Activated CD4-positive, alpha-beta T cell treated with anti-CD3 and anti-CD28 coated beads for 36 hours (primary cell): ENCODE measurements around the gene UBE3D. TPM values are rescaled to one million over a fixed set of nuclear protein-coding genes. Genes with fewer than 3 reads are reported as not detected.

Experiments
- ATAC-seq: fragments of 200-7000 bp; cut with Tn5 transposase; one replicate; pipeline ENCODE4 v1.10.0; 2021; ENCODE audit warnings: mild to moderate bottlenecking, moderate library complexity
- CTCF ChIA-PET: fragments of 350-600 bp; sonication (Branson Sonifier 250); formaldehyde crosslinking; loops from one replicate; lab custom pipeline; 2021; ENCODE audit warnings: antibody characterized with exemption; lab: Charles Lee
- POLR2A ChIA-PET: fragments of 350-600 bp; sonication (Branson Sonifier 250); formaldehyde crosslinking; loops from one replicate; lab custom pipeline; 2021; ENCODE audit warnings: antibody characterized with exemption, inconsistent platforms; lab: Charles Lee
- DNase-seq: peaks from one replicate; pipeline ENCODE4 v3.0.0-alpha.2; 2020
- H3K27ac Mint-ChIP-seq: one replicate; pipeline ENCODE4 v1.8.0; 2021; ENCODE audit warnings: mixed read lengths
- H3K27me3 Mint-ChIP-seq: one replicate; pipeline ENCODE4 v1.8.0; 2021; ENCODE audit warnings: mixed read lengths
- H3K36me3 Mint-ChIP-seq: one replicate; pipeline ENCODE4 v1.8.0; 2021; ENCODE audit warnings: low read depth, mixed read lengths
- H3K4me1 Mint-ChIP-seq: one replicate; pipeline ENCODE4 v1.8.0; 2021; ENCODE audit warnings: mixed read lengths
- H3K4me3 Mint-ChIP-seq: one replicate; pipeline ENCODE4 v1.8.0; 2021; ENCODE audit warnings: mild to moderate bottlenecking, moderate library complexity, mixed read lengths
- H3K9me3 Mint-ChIP-seq: one replicate; pipeline ENCODE4 v1.8.0; 2021; ENCODE audit warnings: low read depth, mixed read lengths
- intact Hi-C, 2 experiments: fragments of 100-400 bp; cut with DNase I in 1 of 2; cut with micrococcal nuclease in 1 of 2; formaldehyde crosslinking; loops; one replicate each; pipeline versions ENCODE4 v1.14.2 to v1.15.1; 2022 to 2024; cut with DNase I, micrococcal nuclease
- total RNA-seq, 2 experiments: library from RNA; stranded (reverse); gene quantifications; one replicate each; pipeline ENCODE4 v1.2.3, GENCODE V29; 2021

Gene UBE3D
- total RNA-seq, 2 experiments from 2014 or later: 6.5 to 7.1 TPM

DNA sequence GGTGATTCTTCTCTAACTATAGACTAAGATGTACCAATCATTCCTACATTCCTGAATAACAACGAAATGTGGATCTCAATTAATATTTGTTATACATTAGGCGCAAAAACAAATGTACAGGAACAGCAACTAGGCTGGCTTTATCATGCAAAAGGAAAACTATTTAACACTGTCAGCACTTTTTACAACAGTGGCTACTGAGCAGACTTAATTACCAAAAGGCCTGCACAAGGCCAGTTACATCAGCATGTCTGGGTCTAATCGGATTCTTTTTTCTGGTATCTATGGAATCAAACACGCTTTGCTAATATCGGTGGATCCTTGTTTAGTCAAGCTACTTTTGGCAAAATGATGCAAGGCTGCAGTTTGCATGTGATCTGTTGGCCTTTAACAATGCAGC is 176.5 kb downstream of the UBE3D start:
- no peaks in the 10 kb centered on the region for H3K27me3 Mint-ChIP-seq
- H3K4me1 Mint-ChIP-seq: no peaks in the 10 kb centered on the region
- peaks cover 6% of the 10 kb centered on the region for H3K36me3 Mint-ChIP-seq
- intact Hi-C loops: no loop called here
- H3K9me3 Mint-ChIP-seq: no peaks in the 10 kb centered on the region
- no peak overlapping the region for H3K27ac Mint-ChIP-seq
- CTCF ChIA-PET: no interaction called here
- ATAC-seq (no peak), DNase-seq (no peak)
- no peak overlapping the region for H3K4me3 Mint-ChIP-seq
- POLR2A ChIA-PET: no interaction called here

DNA sequence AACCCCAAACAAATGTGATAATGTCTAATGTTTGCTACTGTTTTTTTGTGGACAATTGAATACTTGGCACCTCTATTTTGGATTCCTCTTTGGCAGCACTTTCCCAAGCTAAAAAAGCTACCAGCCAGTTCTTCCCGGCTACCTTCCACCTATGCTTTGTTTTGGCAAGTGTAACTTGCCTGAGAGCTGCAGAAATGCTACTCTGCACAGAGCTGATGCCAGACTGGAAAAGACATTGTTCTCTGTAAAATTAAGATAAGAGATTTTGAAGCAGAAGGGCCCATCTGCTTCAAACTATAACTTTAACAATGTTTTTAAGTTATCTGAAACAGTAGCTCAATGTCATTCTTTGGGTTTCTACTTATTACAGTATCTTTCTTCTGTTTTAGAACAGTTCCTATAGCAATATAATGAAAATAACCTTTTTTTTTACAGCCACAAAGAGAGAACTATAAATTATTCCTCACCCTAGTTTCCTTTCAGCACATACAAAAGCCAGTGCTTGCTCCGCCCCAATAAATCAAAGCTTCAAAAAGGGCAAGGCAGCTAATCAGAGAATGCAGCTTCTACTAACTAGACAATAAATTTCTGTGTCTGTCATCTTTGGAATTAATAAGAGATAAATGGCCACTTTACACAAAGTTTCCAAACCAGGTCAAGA is 183.1 kb downstream of the UBE3D start:
- Mint-ChIP-seq H3K4me3 (no peak overlapping the region), H3K27me3 (no peaks in the 10 kb centered on the region), H3K36me3 (no peaks in the 10 kb centered on the region), H3K9me3 (no peaks in the 10 kb centered on the region), H3K27ac (no peak overlapping the region), H3K4me1 (no peaks in the 10 kb centered on the region)
- intact Hi-C loops: no loop called here
- ChIA-PET CTCF (no interaction called here), POLR2A (no interaction called here)
- no peak for DNase-seq
- ATAC-seq: no peak

DNA sequence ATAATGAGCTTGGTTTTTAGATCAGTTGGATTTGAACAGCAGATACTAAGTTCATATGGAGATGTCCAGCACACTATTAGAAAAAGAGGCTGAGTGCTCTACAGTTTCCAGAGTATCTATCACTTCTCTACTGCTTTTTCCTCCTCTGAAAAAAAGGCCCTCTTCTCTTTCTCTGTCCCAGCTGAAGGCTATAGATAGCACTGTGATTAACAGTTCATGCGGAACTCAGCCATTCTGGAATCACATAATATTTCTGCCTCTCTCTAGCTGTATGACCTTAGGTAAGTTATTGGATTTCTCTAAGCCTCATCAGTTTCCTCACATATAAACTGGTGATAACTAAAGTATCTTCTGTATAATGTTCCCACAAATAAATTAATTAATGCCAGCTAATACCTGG is 184.1 kb downstream of the UBE3D start:
- CTCF ChIA-PET: no interaction called here
- H3K4me3 Mint-ChIP-seq: no peak overlapping the region
- H3K27ac Mint-ChIP-seq: no peak overlapping the region
- no peaks in the 10 kb centered on the region for H3K9me3 Mint-ChIP-seq
- POLR2A ChIA-PET: no interaction called here
- ATAC-seq (no peak), DNase-seq (no peak)
- no peaks in the 10 kb centered on the region for H3K36me3 Mint-ChIP-seq
- no peaks in the 10 kb centered on the region for H3K27me3 Mint-ChIP-seq
- H3K4me1 Mint-ChIP-seq: no peaks in the 10 kb centered on the region
- intact Hi-C loops: no loop called here

DNA sequence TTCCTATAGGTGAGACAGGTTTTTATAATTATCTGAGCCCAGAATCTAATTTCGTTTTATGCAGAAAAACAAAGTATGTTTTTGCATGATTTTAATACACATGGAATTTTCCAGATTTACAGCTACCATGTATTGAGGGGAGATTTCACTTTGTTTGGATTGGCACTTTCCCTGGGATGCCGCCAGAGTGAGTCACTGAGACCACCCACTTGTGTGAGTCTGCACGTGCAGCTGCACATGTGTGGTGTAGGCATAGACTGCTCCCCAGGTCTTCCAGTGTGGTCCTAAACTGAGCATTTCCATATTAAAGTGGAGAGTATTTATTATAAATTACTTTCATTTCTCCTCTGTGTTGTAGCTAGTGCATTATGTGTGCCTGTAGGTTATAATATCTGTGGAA is 186.8 kb downstream of the UBE3D start:
- ATAC-seq (no peak), DNase-seq (no peak)
- intact Hi-C loops: no loop called here
- Mint-ChIP-seq H3K4me1 (no peaks in the 10 kb centered on the region), H3K4me3 (no peak overlapping the region), H3K9me3 (no peaks in the 10 kb centered on the region), H3K36me3 (no peaks in the 10 kb centered on the region), H3K27me3 (no peaks in the 10 kb centered on the region), H3K27ac (no peak overlapping the region)
- POLR2A ChIA-PET: no interaction called here
- CTCF ChIA-PET: no interaction called here

DNA sequence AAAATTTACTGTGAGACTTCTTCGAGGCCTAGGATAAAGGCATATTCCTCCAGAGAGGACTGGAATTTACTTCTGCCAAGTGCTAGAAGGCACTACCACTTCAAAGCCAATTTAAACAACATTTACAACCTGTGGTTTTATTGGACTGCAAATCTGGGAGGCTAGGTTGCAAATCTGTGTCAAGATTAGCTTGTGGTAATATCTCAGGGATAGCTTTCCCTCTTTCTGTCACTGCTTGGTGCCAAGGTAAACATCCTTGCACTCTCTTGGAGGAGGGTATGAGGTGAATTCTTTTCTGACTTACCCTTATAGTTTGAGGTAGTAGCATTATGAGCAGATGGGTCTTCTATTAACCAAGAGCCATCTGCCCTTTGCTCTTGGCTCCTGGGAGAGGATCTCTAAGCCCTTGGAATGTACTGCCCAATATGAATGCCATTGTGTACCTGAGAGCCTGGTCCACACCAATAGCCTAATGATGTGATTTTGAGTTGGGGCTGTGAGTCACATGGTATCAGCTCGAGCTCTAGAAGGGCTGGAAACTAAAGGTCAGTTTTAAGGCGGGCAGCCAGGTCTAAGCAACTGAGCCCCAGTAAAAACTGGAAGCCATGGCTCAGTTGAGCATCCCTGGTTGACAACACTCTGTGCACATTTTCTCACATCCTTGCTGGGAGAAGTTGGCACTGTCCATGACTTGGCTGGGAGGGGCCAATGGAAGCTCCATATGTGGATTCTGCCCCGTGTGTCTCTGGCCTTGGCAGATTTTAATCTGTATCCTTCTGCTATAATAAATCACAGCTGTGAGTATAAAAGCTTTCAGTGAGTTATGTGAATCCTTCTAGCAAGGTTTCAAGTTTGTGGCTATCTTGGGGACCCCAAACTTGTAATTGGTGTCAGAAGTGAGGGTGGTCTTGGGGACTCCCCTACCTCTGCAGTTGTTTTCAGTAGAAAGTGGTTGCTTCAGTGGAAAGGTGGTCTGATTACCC is 188.1 kb downstream of the UBE3D start:
- CTCF ChIA-PET: interaction anchor here (0.7 to 0.8 kb wide), 2 partner anchors 20 to 279 kb away, joined by 3 to 4 read pairs; no protein-coding TSS in a partner anchor
- no peaks in the 10 kb centered on the region for H3K4me1 Mint-ChIP-seq
- DNase-seq (no peak), ATAC-seq (no peak)
- POLR2A ChIA-PET: no interaction called here
- no peak overlapping the region for H3K27ac Mint-ChIP-seq
- H3K9me3 Mint-ChIP-seq: no peaks in the 10 kb centered on the region
- H3K4me3 Mint-ChIP-seq: no peak overlapping the region
- no peaks in the 10 kb centered on the region for H3K36me3 Mint-ChIP-seq
- H3K27me3 Mint-ChIP-seq: no peaks in the 10 kb centered on the region
- intact Hi-C loops: no loop called here

DNA sequence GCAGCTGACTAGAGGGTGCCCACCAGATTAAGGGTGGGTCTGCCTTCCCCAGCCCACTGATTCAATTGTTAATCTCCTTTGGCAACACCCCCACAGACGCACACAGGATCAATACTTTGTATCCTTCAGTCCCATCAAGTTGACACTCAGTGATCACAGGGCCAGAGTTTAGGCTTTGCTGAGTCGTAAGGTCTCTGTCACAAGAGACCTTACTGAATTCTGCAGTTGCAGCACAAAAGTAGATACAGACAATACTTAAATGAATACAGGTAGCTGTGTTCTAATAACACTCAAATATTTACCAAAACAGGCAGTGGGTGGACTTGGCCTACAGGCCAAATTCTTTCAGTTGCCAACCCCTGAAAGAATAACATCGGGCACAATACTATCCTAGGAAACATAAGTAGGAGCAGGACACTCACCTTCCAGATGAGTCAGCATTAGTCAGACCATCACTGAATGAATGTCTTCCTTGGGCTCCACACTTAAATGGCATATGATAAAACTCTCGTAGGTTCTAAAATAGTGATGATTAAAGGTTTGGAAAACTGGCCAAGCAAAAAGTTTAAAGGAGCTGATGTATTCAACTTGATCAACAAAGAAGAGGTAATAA is 190.0 kb downstream of the UBE3D start:
- Mint-ChIP-seq H3K36me3 (no peaks in the 10 kb centered on the region), H3K27me3 (no peaks in the 10 kb centered on the region), H3K27ac (no peak overlapping the region), H3K4me3 (no peak overlapping the region), H3K4me1 (no peaks in the 10 kb centered on the region), H3K9me3 (no peaks in the 10 kb centered on the region)
- POLR2A ChIA-PET: no interaction called here
- no peak for DNase-seq
- ATAC-seq: no peak
- CTCF ChIA-PET: interaction anchor here (0.6 kb wide), 2 partner anchors 27 to 190 kb away, joined by 3 to 4 read pairs; partner anchors contain the start of gene UBE3D
- intact Hi-C loops: no loop called here

DNA sequence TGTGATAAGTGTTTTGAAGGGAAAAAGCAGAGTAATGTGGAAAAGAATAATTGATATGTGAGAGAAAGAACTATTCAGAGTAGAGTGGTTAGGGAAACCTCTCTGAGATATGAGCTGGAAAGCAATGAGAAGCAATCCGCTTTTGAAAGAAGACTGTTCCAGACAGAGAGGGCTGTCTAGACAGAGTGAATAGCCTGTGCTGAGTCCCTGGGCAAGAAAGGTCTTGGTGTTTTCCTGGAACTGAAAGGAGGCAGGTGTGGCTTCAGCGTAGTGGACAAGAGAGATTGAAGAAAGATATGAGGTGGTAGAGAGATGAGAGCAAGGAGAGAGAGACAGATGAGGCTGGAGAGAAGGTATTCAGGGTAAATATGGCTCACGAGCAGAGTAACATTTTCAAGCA is 190.8 kb downstream of the UBE3D start:
- CTCF ChIA-PET: no interaction called here
- Mint-ChIP-seq H3K36me3 (no peaks in the 10 kb centered on the region), H3K4me3 (no peak overlapping the region), H3K9me3 (no peaks in the 10 kb centered on the region), H3K4me1 (no peaks in the 10 kb centered on the region), H3K27ac (no peak overlapping the region), H3K27me3 (no peaks in the 10 kb centered on the region)
- POLR2A ChIA-PET: no interaction called here
- intact Hi-C loops: no loop called here
- DNase-seq: no peak
- no peak for ATAC-seq

DNA sequence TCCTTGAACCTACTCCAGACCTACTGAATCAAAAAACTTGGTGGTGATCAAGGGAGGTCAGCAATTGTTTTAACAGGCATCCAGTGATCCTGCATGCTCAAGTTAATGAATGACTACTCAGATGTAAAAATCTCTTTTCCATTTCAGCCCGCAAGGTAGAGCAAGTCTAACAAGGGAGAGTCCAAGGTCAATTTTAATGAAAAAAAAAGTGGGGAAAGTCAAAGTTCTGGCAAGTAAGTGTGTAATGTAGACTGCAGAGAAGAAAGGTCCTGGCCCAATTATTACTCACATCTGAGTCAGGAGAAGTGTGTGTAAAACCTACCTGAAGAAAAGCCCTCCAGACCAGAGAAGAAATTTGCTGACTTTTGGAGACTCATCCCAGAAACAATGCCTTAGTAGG is 193.5 kb downstream of the UBE3D start:
- DNase-seq (no peak), ATAC-seq (no peak)
- Mint-ChIP-seq H3K27ac (no peak overlapping the region), H3K4me3 (no peak overlapping the region), H3K9me3 (no peaks in the 10 kb centered on the region), H3K27me3 (no peaks in the 10 kb centered on the region), H3K36me3 (no peaks in the 10 kb centered on the region), H3K4me1 (no peaks in the 10 kb centered on the region)
- intact Hi-C loops: no loop called here
- CTCF ChIA-PET: no interaction called here
- POLR2A ChIA-PET: no interaction called here

DNA sequence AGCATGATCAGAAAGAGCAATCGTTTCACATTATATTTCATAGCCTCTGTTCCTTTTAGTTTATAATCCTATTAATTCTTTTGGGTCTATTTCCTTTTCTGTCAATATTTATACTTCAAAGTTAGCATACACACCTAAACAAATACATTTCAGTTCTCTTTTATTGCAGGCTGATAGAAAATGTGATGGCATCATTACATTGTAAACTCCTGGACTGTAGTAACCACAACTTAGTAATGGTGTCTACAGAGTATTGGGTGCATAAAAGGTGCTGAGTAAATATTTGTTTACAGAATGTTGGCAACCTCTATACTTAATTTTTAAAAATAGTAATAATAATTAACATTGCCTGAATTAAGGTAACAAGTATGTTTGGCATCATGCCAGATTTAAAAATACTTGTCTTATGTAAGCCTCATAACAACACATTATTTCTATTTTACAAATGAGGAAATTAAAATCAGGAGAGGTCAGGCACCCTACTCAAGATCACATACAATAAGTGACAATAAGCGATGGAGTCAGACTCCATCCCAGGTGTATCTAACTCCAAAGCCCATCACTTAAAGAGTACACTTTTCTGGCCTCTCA is 195.0 kb downstream of the UBE3D start:
- ATAC-seq (no peak), DNase-seq (no peak)
- intact Hi-C loops: no loop called here
- POLR2A ChIA-PET: no interaction called here
- no peaks in the 10 kb centered on the region for H3K4me1 Mint-ChIP-seq
- no peaks in the 10 kb centered on the region for H3K27me3 Mint-ChIP-seq
- CTCF ChIA-PET: no interaction called here
- no peak overlapping the region for H3K4me3 Mint-ChIP-seq
- H3K36me3 Mint-ChIP-seq: no peaks in the 10 kb centered on the region
- H3K9me3 Mint-ChIP-seq: no peaks in the 10 kb centered on the region
- no peak overlapping the region for H3K27ac Mint-ChIP-seq

DNA sequence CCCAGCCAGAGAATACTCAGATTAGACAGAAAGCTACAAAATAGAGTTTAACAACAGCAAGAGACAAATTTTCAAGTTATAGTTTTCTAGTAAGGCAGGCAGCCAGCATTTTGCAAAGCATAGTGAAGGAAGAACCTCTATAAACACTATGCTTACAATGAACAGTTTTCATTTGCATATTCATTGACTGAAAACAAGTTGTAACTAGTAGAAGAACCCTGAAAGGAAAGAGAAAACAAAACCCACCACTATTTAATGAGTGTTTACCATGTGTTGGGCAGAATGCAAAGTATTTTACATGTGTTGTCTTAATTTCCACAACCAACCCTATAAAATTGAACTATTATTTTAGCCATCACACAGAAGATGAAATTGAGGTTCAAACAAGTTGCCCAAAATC is 196.1 kb downstream of the UBE3D start:
- intact Hi-C loops: no loop called here
- no peaks in the 10 kb centered on the region for H3K27me3 Mint-ChIP-seq
- H3K36me3 Mint-ChIP-seq: no peaks in the 10 kb centered on the region
- CTCF ChIA-PET: interaction anchor here (0.5 kb wide), 1 partner anchor 209 kb away, joined by 3 read pairs; no protein-coding TSS in a partner anchor
- H3K4me3 Mint-ChIP-seq: no peak overlapping the region
- POLR2A ChIA-PET: no interaction called here
- no peak for DNase-seq
- no peak overlapping the region for H3K27ac Mint-ChIP-seq
- no peak for ATAC-seq
- no peaks in the 10 kb centered on the region for H3K9me3 Mint-ChIP-seq
- H3K4me1 Mint-ChIP-seq: no peaks in the 10 kb centered on the region

DNA sequence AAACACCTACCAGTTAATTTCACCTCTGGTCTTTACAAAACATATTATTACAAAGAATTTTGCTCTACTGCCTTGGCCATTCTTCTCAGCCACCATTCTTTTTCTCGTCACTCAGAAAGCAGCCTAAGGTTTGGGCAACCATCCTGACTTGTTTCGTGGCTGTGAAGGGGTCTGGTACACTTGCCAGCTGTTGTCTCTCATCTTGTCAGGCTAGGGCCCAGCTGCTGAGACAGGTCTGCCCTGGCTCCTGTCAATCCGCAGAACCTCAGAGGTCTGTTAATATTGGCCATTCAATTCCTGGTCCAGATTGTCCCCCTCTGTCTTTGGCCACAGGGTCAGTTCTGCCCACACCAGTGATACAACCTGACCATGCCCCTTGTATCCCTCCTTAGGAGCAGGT is 197.7 kb downstream of the UBE3D start:
- Mint-ChIP-seq H3K4me1 (no peaks in the 10 kb centered on the region), H3K9me3 (peaks cover 2% of the 10 kb centered on the region), H3K36me3 (no peaks in the 10 kb centered on the region), H3K4me3 (no peak overlapping the region), H3K27me3 (no peaks in the 10 kb centered on the region), H3K27ac (no peak overlapping the region)
- ChIA-PET CTCF (no interaction called here), POLR2A (no interaction called here)
- intact Hi-C loops: no loop called here
- DNase-seq: no peak
- no peak for ATAC-seq
